Activated naive CD4-positive, alpha-beta T cell treated with anti-CD3 and anti-CD28 coated beads for 36 hours (primary cell): Measurements from ENCODE around the gene PYGO2. TPM values are rescaled to one million over a fixed set of nuclear protein-coding genes. Genes with fewer than 3 reads are reported as not detected.

Experiments
- CTCF ChIA-PET: fragments of 350-600 bp; sonication (Branson Sonifier 250); formaldehyde crosslinking; loops from one replicate; lab custom pipeline; 2021; ENCODE audit warnings: antibody characterized with exemption; lab: Charles Lee
- DNase-seq: peaks from one replicate; pipeline ENCODE4 v3.0.0-alpha.2; 2020
- H3K27ac Mint-ChIP-seq: one replicate; pipeline ENCODE4 v1.8.0; 2021; ENCODE audit warnings: mild to moderate bottlenecking, mixed read lengths
- H3K27me3 Mint-ChIP-seq: one replicate; pipeline ENCODE4 v1.8.0; 2021; ENCODE audit warnings: low read depth, mixed read lengths
- H3K36me3 Mint-ChIP-seq: one replicate; pipeline ENCODE4 v1.8.0; 2021; ENCODE audit warnings: low read depth, mixed read lengths
- H3K4me1 Mint-ChIP-seq: one replicate; pipeline ENCODE4 v1.8.0; 2021; ENCODE audit warnings: low read depth, mixed read lengths
- H3K4me3 Mint-ChIP-seq: one replicate; pipeline ENCODE4 v1.8.0; 2021; ENCODE audit warnings: mild to moderate bottlenecking, moderate library complexity, mixed read lengths
- H3K9me3 Mint-ChIP-seq: one replicate; pipeline ENCODE4 v1.8.0; 2021; ENCODE audit warnings: mixed read lengths
- intact Hi-C: fragments of 100-400 bp; cut with micrococcal nuclease; formaldehyde crosslinking; loops from one replicate; pipeline ENCODE4 v1.15.1; 2023
- total RNA-seq, 2 experiments: library from RNA; stranded (reverse); gene quantifications; one replicate each; pipeline ENCODE4 v1.2.3, GENCODE V29; 2021

The PYGO2 gene
- total RNA-seq, 2 experiments from 2014 or later = 35.6 to 36.3 TPM

GRCh38 chr1:154966111-154966510, 4.5 kb upstream of the PYGO2 start:
- Mint-ChIP-seq H3K27me3 (no peaks in the 10 kb centered on the region), H3K36me3 (peaks cover 20% of the 10 kb centered on the region), H3K4me1 (peaks cover 32% of the 10 kb centered on the region), H3K9me3 (no peaks in the 10 kb centered on the region), H3K27ac (peak overlapping the region; percentile 50), H3K4me3 (no peak overlapping the region)
- CTCF ChIA-PET = interaction anchor here (2.7 kb wide), 1 partner anchor 33 kb away, joined by 7 read pairs; no protein-coding TSS in a partner anchor
- no peak for DNase-seq
- intact Hi-C loops = no loop called here

GRCh38 chr1:154964359-154964758, 2.8 kb upstream of the PYGO2 start:
- H3K9me3 Mint-ChIP-seq = no peaks in the 10 kb centered on the region
- no peak overlapping the region for H3K27ac Mint-ChIP-seq
- peaks cover 24% of the 10 kb centered on the region for H3K36me3 Mint-ChIP-seq

GRCh38 chr1:154963643-154964042, 2.1 kb upstream of the PYGO2 start:
- Mint-ChIP-seq H3K27ac (peak overlapping the region; percentile 50), H3K4me3 (no peak overlapping the region), H3K27me3 (no peaks in the 10 kb centered on the region), H3K9me3 (no peaks in the 10 kb centered on the region), H3K36me3 (peaks cover 24% of the 10 kb centered on the region), H3K4me1 (peaks cover 30% of the 10 kb centered on the region)
- DNase-seq = no peak
- CTCF ChIA-PET = interaction anchor here (1.3 kb wide), 1 partner anchor 53 kb away, joined by 4 read pairs; no protein-coding TSS in a partner anchor
- intact Hi-C loops = no loop called here

More at GRCh38 chr1:154964359-154964758, 2.8 kb upstream of the PYGO2 start:
- CTCF ChIA-PET = interaction anchor here (0.6 to 1.3 kb wide), 3 partner anchors 9 to 316 kb away, joined by 3 to 4 read pairs (median 3); partner anchors contain the start of gene PBXIP1
- Mint-ChIP-seq H3K4me3 (no peak overlapping the region), H3K27me3 (no peaks in the 10 kb centered on the region), H3K4me1 (peaks cover 33% of the 10 kb centered on the region)
- DNase-seq = no peak
- intact Hi-C loops = no loop called here

- peaks cover 34% of the 10 kb centered on the region for H3K4me1 Mint-ChIP-seq
- DNase-seq = no peak
- no peaks in the 10 kb centered on the region for H3K27me3 Mint-ChIP-seq
- H3K9me3 Mint-ChIP-seq = no peaks in the 10 kb centered on the region
- H3K36me3 Mint-ChIP-seq = peaks cover 28% of the 10 kb centered on the region
- intact Hi-C loops = no loop called here
- H3K27ac Mint-ChIP-seq = peak overlapping the region; percentile 94
- H3K4me3 Mint-ChIP-seq = peak overlapping the region; percentile 86
- CTCF ChIA-PET = interaction anchor here (1.5 to 2.6 kb wide), 2 partner anchors 8 to 122 kb away, joined by 5 to 13 read pairs; partner anchors contain the start of gene SHC1
Observed at GRCh38 chr1:154962795-154963330, 1.3 kb upstream of the PYGO2 start.

GRCh38 chr1:154962156-154962749, 671 bp upstream of the PYGO2 start:
- Mint-ChIP-seq H3K27ac (peak overlapping the region; percentile 94), H3K27me3 (no peaks in the 10 kb centered on the region), H3K36me3 (peaks cover 28% of the 10 kb centered on the region), H3K4me1 (peaks cover 37% of the 10 kb centered on the region), H3K4me3 (peak overlapping the region; percentile 86), H3K9me3 (no peaks in the 10 kb centered on the region)
- intact Hi-C loops = no loop called here
- no peak for DNase-seq
- CTCF ChIA-PET = interaction anchor here (1.5 to 3.6 kb wide), 5 partner anchors 9 to 123 kb away, joined by 4 to 17 read pairs (median 8); partner anchors contain the start of gene SHC1

- Mint-ChIP-seq H3K9me3 (no peaks in the 10 kb centered on the region), H3K27ac (peak overlapping the region; percentile 94), H3K27me3 (no peaks in the 10 kb centered on the region), H3K36me3 (peaks cover 20% of the 10 kb centered on the region), H3K4me1 (peaks cover 47% of the 10 kb centered on the region), H3K4me3 (peak overlapping the region; percentile 96)
- DNase-seq = no peak
- intact Hi-C loops = loop anchor here (1.0 kb wide), 5 partner anchors 8 to 101 kb away; partner anchors contain the start of gene CKS1B
- CTCF ChIA-PET = interaction anchor here (0.8 to 3.6 kb wide), 9 partner anchors 11 to 125 kb away, joined by 3 to 17 read pairs (median 6); partner anchors contain the start of genes ADAM15, FLAD1 and SHC1
Observed at GRCh38 chr1:154960446-154961136, 991 bp downstream of the PYGO2 start.

- peak overlapping the region; percentile 96 for H3K4me3 Mint-ChIP-seq
- no peak for DNase-seq
- H3K36me3 Mint-ChIP-seq = peaks cover 18% of the 10 kb centered on the region
- peaks cover 56% of the 10 kb centered on the region for H3K4me1 Mint-ChIP-seq
- intact Hi-C loops = no loop called here
- no peaks in the 10 kb centered on the region for H3K27me3 Mint-ChIP-seq
- H3K9me3 Mint-ChIP-seq = no peaks in the 10 kb centered on the region
- CTCF ChIA-PET = interaction anchor here (2.0 to 3.6 kb wide), 2 partner anchors 40 to 102 kb away, joined by 9 to 17 read pairs; no protein-coding TSS in a partner anchor
- peak overlapping the region; percentile 94 for H3K27ac Mint-ChIP-seq
Observed at GRCh38 chr1:154959426-154959780, 2.2 kb downstream of the PYGO2 start.

GRCh38 chr1:154958681-154959425, 2.7 kb downstream of the PYGO2 start:
- H3K9me3 Mint-ChIP-seq = no peaks in the 10 kb centered on the region
- H3K27ac Mint-ChIP-seq = peak overlapping the region; percentile 50
- peaks cover 60% of the 10 kb centered on the region for H3K4me1 Mint-ChIP-seq
- intact Hi-C loops = no loop called here
- no peak for DNase-seq
- no peak overlapping the region for H3K4me3 Mint-ChIP-seq
- CTCF ChIA-PET = interaction anchor here (3.6 kb wide), 1 partner anchor 40 kb away, joined by 17 read pairs; no protein-coding TSS in a partner anchor
- H3K27me3 Mint-ChIP-seq = no peaks in the 10 kb centered on the region
- peaks cover 17% of the 10 kb centered on the region for H3K36me3 Mint-ChIP-seq

- Mint-ChIP-seq H3K27ac (peak overlapping the region; percentile 24), H3K4me3 (no peak overlapping the region), H3K9me3 (no peaks in the 10 kb centered on the region), H3K36me3 (peaks cover 13% of the 10 kb centered on the region), H3K4me1 (peaks cover 62% of the 10 kb centered on the region), H3K27me3 (no peaks in the 10 kb centered on the region)
- no peak for DNase-seq
- intact Hi-C loops = no loop called here
- CTCF ChIA-PET = no interaction called here
Observed at GRCh38 chr1:154958036-154958435, 3.5 kb downstream of the PYGO2 start.

- CTCF ChIA-PET = interaction anchor here (0.5 to 2.6 kb wide), 2 partner anchors 13 to 32 kb away, joined by 3 to 9 read pairs; partner anchors contain the start of gene SHC1
- H3K9me3 Mint-ChIP-seq = no peaks in the 10 kb centered on the region
- peak overlapping the region; percentile 18 for H3K4me3 Mint-ChIP-seq
- DNase-seq = no peak
- peaks cover 63% of the 10 kb centered on the region for H3K4me1 Mint-ChIP-seq
- H3K27ac Mint-ChIP-seq = peak overlapping the region; percentile 96
- intact Hi-C loops = no loop called here
- H3K27me3 Mint-ChIP-seq = no peaks in the 10 kb centered on the region
- H3K36me3 Mint-ChIP-seq = peaks cover 13% of the 10 kb centered on the region
Observed at GRCh38 chr1:154957091-154957657, 4.4 kb downstream of the PYGO2 start.

- Mint-ChIP-seq H3K27ac (peak overlapping the region; percentile 96), H3K9me3 (no peaks in the 10 kb centered on the region), H3K27me3 (no peaks in the 10 kb centered on the region), H3K36me3 (peaks cover 11% of the 10 kb centered on the region), H3K4me1 (peaks cover 68% of the 10 kb centered on the region), H3K4me3 (peak overlapping the region; percentile 91)
- no peak for DNase-seq
- intact Hi-C loops = no loop called here
- CTCF ChIA-PET = interaction anchor here (0.5 to 2.6 kb wide), 6 partner anchors 14 to 63 kb away, joined by 3 to 9 read pairs (median 5); partner anchors contain the start of gene SHC1
Observed at GRCh38 chr1:154956544-154956941, 5.0 kb downstream of the PYGO2 start.
